ENCODE results near the gene RAD51C.
"Not testable (repeated sequence)": the region's sequence is repeated elsewhere in the genome, so short reads cannot be mapped to it uniquely, and the experiment has no call there.

Gene RAD51C

GRCh38 chr17:58747674-58748073 lies 55.3 kb downstream of the RAD51C start:
- no peak for DNase-seq

GRCh38 chr17:58749627-58750026 lies 57.2 kb downstream of the RAD51C start:
- DNase-seq: not testable (repeated sequence)

- DNase-seq: no peak
Observed at GRCh38 chr17:58753026-58753425, 60.6 kb downstream of the RAD51C start.

GRCh38 chr17:58755269-58755576 lies 62.8 kb downstream of the RAD51C start:
- no peak for DNase-seq

- peak; percentile 99 for DNase-seq
Observed at GRCh38 chr17:58755577-58756245, 63.3 kb downstream of the RAD51C start, which contains the start of gene PPM1E. Gene PPM1E (plus strand): TSS chr17:58755854.

GRCh38 chr17:58756246-58757161 lies 64.1 kb downstream of the RAD51C start:
- DNase-seq: peak; percentile 37

GRCh38 chr17:58757162-58757613 lies 64.8 kb downstream of the RAD51C start:
- DNase-seq: no peak

- no peak for DNase-seq
Observed at GRCh38 chr17:58758890-58759289, 66.5 kb downstream of the RAD51C start.

GRCh38 chr17:58759522-58759921 lies 67.1 kb downstream of the RAD51C start:
- no peak for DNase-seq

GRCh38 chr17:58760248-58760647 lies 67.8 kb downstream of the RAD51C start:
- DNase-seq: no peak

- DNase-seq: no peak
Observed at GRCh38 chr17:58763263-58763662, 70.9 kb downstream of the RAD51C start.

- no peak for DNase-seq
Observed at GRCh38 chr17:58764373-58764772, 72.0 kb downstream of the RAD51C start.

- DNase-seq: not testable (repeated sequence)
Observed at GRCh38 chr17:58778482-58778881, 86.1 kb downstream of the RAD51C start.

GRCh38 chr17:58779446-58779845 lies 87.0 kb downstream of the RAD51C start:
- DNase-seq: no peak

- peak; percentile 24 for DNase-seq
Observed at GRCh38 chr17:58783380-58783779, 91.0 kb downstream of the RAD51C start.

- DNase-seq: no peak
Observed at GRCh38 chr17:58785097-58785496, 92.7 kb downstream of the RAD51C start.
